Stimulated activated CD4-positive, alpha-beta T cell treated with anti-CD3 and anti-CD28 coated beads, Interleukin-4, amount 100 ng/mL, for 4 hours (primary cell): Measurements from ENCODE around the gene NDUFB4.

Source experiments
- DNase-seq, 2 experiments: peaks; one replicate each; pipeline ENCODE4 v3.0.0-alpha.2; 2020

The NDUFB4 gene

GRCh38 chr3:120641696-120642246, 45.6 kb downstream of the NDUFB4 start:
- DNase-seq, result no peak

- DNase-seq, result no peak
These were observed 46.3 kb downstream of the NDUFB4 start for GRCh38 chr3:120642368-120642948.

GRCh38 chr3:120645083-120645845, 49.1 kb downstream of the NDUFB4 start:
- DNase-seq, result no peak

- DNase-seq, result no peak
These were observed 50.8 kb downstream of the NDUFB4 start for GRCh38 chr3:120646771-120647432.

GRCh38 chr3:120648290-120648689, 52.2 kb downstream of the NDUFB4 start:
- DNase-seq, result no peak

GRCh38 chr3:120649830-120650233, 53.7 kb downstream of the NDUFB4 start:
- no peak for DNase-seq

- DNase-seq, result no peak
These were observed 54.2 kb downstream of the NDUFB4 start for GRCh38 chr3:120650311-120650710.
